ENCODE measurements around the gene ZBTB16.

ZBTB16 gene

DNA sequence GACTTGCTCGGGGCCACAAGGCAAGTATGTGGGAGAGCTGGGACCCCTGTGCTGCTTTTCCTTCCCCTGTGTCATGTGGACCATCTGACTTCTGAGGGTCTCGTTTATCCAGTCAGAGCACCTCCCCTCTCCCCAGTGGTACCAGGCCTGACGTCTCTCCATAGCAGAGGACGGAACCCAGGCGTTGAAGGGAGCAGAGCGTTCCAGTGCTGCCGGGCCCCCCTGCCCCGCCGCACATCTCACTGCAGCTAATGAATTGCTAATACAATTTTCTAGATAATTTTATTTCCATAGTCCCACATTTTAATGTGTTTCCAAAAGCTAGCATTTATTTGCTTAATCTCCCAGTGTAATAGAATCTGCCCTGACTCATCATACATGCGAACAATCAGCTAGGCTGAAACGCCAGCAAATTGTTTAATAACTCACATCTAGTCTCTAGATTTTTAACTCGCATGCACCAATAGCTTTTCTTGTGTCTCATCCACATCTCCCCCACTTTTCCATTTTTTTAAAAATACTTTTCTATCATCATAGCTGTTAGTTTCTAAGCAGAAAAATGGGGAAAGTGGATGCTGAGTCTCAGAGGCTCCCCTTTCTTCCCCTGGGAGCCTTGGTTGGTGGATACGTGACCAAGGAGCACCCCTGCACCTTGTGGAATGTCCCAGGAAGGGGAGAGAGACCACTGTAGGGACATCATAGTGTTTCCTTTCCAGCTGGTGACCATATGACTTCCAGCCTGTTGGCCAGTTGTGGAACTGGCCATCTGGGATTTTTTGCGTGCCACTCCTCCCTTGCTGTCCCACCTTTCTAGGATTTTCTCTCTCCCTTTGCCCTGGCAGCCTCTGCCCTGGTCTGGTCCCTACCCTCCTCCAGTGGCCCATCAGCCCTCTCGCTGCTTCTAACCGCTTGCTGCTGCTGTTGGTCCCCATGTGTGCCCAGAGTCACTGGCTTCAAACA, 178.1 kb downstream of the ZBTB16 start (continued):
- TF ChIP-seq, protein P1, sequence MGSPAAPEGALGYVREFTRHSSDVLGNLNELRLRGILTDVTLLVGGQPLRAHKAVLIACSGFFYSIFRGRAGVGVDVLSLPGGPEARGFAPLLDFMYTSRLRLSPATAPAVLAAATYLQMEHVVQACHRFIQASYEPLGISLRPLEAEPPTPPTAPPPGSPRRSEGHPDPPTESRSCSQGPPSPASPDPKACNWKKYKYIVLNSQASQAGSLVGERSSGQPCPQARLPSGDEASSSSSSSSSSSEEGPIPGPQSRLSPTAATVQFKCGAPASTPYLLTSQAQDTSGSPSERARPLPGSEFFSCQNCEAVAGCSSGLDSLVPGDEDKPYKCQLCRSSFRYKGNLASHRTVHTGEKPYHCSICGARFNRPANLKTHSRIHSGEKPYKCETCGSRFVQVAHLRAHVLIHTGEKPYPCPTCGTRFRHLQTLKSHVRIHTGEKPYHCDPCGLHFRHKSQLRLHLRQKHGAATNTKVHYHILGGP (tag by site-specific recombination; IDR thresholded peaks at IDR 0.05): no peak
- TF ChIP-seq ZNF146 (tag by site-specific recombination; IDR thresholded peaks at IDR 0.05) (no peak), ZIC2 (tag by site-specific recombination; IDR thresholded peaks at IDR 0.05) (no peak)

DNA sequence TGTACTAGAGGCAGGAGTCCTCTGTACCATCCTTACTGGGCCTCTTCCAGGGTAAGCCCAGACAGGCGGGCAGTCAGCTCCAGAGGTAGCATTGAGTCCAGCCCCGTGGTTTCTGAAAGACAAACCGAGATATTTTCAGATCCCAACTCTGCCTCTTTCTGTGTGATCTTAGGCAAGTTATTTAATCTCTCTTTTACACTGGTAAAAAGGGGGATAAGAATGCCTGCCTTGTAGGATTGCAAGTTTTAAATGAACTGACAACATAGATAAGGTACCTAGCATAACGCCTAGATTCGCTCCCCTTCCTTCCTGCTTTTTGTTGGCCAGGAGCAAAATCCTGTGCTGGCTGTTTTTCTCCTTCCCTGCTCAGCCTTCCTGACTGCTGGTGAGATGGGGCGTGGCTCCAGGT, 180.2 kb downstream of the ZBTB16 start:
- H3K36me3 ChIP-seq (ENCODE audit: control insufficient read depth in 2 of 2, insufficient read depth in 1 of 2, low read length in 2 of 2): no peaks in the 10 kb centered on the region
- no peaks in the 10 kb centered on the region for H3K9me3 ChIP-seq (ENCODE audit: control insufficient read depth, insufficient read depth, low read depth, low read length)
- H3K4me3 ChIP-seq (ENCODE audit: low read depth, low read length): no peak overlapping the region
- TF ChIP-seq, protein P2, sequence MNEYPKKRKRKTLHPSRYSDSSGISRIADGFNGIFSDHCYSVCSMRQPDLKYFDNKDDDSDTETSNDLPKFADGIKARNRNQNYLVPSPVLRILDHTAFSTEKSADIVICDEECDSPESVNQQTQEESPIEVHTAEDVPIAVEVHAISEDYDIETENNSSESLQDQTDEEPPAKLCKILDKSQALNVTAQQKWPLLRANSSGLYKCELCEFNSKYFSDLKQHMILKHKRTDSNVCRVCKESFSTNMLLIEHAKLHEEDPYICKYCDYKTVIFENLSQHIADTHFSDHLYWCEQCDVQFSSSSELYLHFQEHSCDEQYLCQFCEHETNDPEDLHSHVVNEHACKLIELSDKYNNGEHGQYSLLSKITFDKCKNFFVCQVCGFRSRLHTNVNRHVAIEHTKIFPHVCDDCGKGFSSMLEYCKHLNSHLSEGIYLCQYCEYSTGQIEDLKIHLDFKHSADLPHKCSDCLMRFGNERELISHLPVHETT (tag by site-specific recombination; IDR thresholded peaks at IDR 0.05): no peak
- TF ChIP-seq ZNF76 (tag by site-specific recombination; IDR thresholded peaks at IDR 0.05; ENCODE audit: borderline replicate concordance, low read depth) (no peak), ZSCAN23 (tag by site-specific recombination; IDR thresholded peaks at IDR 0.05) (no peak), ZNF404 (tag by site-specific recombination; IDR thresholded peaks at IDR 0.05) (no peak), ZNF707 (tag by site-specific recombination; IDR thresholded peaks at IDR 0.05) (no peak), ZNF626 (tag by site-specific recombination; IDR thresholded peaks at IDR 0.05) (no peak), ZBTB21 (tag by site-specific recombination; IDR thresholded peaks at IDR 0.05) (no peak), ZNF48 (tag by site-specific recombination; IDR thresholded peaks at IDR 0.05) (no peak), ZNF510 (tag by site-specific recombination; IDR thresholded peaks at IDR 0.05; ENCODE audit: insufficient replicate concordance) (no peak), ZFP3 (tag by site-specific recombination; IDR thresholded peaks at IDR 0.05; ENCODE audit: low read depth) (no peak)
- TF ChIP-seq, protein P3, sequence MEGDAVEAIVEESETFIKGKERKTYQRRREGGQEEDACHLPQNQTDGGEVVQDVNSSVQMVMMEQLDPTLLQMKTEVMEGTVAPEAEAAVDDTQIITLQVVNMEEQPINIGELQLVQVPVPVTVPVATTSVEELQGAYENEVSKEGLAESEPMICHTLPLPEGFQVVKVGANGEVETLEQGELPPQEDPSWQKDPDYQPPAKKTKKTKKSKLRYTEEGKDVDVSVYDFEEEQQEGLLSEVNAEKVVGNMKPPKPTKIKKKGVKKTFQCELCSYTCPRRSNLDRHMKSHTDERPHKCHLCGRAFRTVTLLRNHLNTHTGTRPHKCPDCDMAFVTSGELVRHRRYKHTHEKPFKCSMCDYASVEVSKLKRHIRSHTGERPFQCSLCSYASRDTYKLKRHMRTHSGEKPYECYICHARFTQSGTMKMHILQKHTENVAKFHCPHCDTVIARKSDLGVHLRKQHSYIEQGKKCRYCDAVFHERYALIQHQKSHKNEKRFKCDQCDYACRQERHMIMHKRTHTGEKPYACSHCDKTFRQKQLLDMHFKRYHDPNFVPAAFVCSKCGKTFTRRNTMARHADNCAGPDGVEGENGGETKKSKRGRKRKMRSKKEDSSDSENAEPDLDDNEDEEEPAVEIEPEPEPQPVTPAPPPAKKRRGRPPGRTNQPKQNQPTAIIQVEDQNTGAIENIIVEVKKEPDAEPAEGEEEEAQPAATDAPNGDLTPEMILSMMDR (tag by site-specific recombination; IDR thresholded peaks at IDR 0.05): no peak
- TF ChIP-seq, protein P4, sequence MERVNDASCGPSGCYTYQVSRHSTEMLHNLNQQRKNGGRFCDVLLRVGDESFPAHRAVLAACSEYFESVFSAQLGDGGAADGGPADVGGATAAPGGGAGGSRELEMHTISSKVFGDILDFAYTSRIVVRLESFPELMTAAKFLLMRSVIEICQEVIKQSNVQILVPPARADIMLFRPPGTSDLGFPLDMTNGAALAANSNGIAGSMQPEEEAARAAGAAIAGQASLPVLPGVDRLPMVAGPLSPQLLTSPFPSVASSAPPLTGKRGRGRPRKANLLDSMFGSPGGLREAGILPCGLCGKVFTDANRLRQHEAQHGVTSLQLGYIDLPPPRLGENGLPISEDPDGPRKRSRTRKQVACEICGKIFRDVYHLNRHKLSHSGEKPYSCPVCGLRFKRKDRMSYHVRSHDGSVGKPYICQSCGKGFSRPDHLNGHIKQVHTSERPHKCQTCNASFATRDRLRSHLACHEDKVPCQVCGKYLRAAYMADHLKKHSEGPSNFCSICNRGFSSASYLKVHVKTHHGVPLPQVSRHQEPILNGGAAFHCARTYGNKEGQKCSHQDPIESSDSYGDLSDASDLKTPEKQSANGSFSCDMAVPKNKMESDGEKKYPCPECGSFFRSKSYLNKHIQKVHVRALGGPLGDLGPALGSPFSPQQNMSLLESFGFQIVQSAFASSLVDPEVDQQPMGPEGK (tag by site-specific recombination; IDR thresholded peaks at IDR 0.05): no peak
- TF ChIP-seq, protein P5, sequence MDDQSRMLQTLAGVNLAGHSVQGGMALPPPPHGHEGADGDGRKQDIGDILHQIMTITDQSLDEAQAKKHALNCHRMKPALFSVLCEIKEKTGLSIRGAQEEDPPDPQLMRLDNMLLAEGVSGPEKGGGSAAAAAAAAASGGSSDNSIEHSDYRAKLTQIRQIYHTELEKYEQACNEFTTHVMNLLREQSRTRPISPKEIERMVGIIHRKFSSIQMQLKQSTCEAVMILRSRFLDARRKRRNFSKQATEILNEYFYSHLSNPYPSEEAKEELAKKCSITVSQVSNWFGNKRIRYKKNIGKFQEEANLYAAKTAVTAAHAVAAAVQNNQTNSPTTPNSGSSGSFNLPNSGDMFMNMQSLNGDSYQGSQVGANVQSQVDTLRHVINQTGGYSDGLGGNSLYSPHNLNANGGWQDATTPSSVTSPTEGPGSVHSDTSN (CRISPR knock-in tag; IDR thresholded peaks at IDR 0.05): no peak
- H3K27ac ChIP-seq (ENCODE audit: extremely low read depth, low read depth, low read length): no peak overlapping the region
- no peaks in the 10 kb centered on the region for H3K4me1 ChIP-seq (ENCODE audit: control insufficient read depth, insufficient read depth, low read length)
- POLR2A ChIA-PET: no interaction called here
- CTCF ChIA-PET: interaction anchor here (1.4 kb wide), 1 partner anchor 22 kb away, joined by 5 read pairs; no protein-coding TSS in a partner anchor

Measured in HEK293 (cell line).